ENCODE data around the gene NECTIN4.
A peak's percentile ranks its signal among the peaks of the same experiment; 100 is the strongest.
"Not testable (repeated sequence)": the region's sequence is repeated elsewhere in the genome, so short reads cannot be mapped to it uniquely, and the experiment has no call there.

NECTIN4 gene

DNA sequence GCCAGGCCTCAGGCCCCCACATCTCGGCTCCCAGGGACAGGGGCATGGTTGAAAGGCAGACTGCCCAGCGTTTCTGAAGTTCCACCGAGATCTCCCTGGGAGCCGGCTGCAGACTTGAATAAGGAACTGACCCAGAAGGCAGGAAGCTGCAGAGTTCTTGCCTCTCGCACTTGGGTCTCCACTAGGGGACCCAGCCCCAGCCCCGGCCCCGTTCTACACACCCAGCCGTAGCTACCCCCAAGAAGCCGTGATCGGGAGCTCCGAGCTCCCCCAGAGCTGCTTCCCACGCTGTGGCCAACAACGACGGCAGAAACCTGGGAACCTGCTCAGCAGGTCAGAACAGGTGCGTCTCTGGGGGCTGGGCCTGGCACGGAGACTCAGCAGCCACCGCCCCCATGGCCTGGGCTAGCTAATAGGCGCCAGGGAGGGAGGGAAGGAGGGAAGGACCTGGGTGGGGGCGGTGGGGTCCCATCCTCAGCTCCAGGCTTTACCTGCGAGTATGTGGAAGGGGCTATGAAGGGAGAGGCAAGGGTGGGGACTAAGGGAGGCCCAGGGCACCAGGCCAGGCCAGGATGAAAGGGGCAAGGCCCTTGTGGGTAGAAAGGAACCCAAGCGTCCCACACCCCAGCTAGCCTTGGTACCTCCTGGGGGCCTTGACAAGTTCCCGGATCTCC lies at the start of gene NECTIN4:
Gene NECTIN4, minus strand, starts transcription at position 308 of the 674 bp plus-strand sequence. Its CDS starts 262 bp downstream, at position 46.
- no peak for DNase-seq (ENCODE audit: low read depth, low spot score)

DNA sequence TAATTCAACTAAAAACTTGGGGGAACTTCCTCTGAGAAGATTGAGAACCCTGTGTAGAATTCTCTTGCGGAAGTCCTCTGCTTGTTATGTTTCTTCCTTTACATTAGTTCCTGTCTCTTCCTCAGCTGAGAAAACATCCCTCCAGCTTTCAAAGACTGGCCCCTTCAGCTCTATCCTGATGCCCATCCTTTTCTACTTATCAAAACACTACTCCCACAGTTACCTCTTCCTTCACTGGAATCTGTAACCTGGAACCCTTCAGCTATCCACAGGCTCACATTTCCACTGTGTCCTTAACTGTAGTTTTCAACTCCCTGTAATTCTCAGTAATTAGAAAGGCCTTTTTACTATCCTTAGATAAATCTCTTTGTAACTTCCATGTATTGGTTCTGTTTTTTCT lies 49.1 kb upstream of the NECTIN4 start:
- DNase-seq (ENCODE audit: low read depth, low spot score): no peak

DNA sequence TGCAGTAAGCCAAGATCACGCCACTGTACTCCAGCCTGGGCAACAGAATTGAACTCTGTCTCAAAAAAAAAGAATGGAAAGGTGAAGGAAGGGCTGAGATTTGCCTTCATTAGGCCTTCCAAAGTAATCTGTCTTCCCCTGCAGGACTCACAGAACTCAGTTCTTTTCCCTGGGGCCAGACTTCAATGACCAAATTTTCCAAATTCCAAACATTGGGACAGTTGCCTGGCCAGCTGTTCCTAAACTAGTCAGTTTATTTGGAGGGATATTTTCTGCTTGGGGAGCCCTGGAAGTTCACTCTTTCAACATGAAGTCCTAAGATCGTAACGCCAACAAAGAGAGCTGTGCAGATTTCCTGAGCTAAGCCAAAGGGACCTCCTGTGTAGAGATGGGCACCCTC lies 48.5 kb upstream of the NECTIN4 start:
- DNase-seq (ENCODE audit: low read depth, low spot score): no peak

DNA sequence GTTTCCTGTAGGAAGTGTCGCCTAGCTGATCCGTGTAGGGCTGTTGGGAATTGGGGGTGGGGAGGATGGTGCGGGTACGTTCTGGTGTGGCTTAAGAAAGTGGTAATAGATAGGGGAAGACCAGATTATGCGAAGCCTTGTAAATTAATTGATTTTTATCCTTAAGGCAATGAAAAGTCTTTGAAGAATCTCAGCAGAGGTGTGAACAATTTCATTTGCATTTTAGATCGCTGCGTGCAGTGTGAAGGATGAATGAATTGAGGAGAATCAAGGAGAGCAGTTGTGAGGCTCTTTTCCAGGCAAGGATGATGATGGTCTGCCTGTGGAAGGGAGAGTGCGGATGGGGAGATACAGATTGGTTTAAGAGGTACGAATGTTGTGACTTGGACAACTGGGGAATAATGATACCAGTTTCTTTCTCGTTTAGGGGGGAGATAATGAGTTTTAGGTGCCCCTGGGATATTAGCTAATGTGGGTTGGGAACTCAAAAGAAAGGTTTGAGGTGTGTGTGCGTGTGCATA lies 43.9 kb upstream of the NECTIN4 start:
- no peak for DNase-seq (ENCODE audit: low read depth, low spot score)

DNA sequence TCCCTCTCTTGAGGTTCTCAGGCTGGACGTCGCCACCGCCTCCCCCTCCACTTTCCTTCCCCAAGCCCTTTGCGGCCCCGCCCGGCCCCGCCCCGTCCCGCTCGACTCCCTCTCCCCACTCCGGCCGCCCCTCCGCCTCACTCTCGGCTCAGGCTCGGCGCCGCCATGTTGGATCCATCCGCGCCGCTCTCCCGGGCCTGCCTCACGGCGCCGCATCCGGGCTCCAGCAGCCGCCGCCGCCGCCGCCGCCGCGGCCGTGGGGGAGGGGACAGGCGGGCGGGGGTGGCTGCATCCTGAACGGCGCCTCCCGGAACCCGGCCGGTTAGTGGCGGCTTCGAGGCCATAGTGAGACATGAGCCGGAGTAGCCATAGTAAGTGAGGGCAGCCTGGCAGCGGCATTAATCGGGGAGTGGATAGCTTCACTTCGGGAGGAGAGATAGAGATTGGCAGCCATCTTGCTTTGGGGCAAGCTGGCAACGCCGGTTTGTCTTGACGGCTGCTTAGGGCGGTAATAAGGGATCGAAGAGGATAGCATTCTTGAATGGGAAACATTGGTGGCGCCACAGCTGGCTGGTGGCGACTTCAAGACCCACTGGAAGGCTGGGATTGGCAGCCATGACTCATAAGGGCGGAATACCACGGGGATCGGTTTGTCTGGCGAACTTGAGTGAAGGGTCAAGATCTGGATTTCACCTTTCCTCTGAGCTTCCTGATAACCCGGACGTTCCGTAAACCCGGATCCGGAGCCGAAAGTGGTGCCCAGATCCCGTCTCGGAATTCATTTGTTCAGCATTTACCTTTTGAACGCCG lies 43.3 kb upstream of the NECTIN4 start, which contains the start of gene DEDD:
Gene DEDD, minus strand, starts transcription at position 258 of the 810 bp plus-strand sequence. CDS start 8,205 bp downstream, outside the sequence.
- peak; percentile 71 for DNase-seq (ENCODE audit: low read depth, low spot score)

DNA sequence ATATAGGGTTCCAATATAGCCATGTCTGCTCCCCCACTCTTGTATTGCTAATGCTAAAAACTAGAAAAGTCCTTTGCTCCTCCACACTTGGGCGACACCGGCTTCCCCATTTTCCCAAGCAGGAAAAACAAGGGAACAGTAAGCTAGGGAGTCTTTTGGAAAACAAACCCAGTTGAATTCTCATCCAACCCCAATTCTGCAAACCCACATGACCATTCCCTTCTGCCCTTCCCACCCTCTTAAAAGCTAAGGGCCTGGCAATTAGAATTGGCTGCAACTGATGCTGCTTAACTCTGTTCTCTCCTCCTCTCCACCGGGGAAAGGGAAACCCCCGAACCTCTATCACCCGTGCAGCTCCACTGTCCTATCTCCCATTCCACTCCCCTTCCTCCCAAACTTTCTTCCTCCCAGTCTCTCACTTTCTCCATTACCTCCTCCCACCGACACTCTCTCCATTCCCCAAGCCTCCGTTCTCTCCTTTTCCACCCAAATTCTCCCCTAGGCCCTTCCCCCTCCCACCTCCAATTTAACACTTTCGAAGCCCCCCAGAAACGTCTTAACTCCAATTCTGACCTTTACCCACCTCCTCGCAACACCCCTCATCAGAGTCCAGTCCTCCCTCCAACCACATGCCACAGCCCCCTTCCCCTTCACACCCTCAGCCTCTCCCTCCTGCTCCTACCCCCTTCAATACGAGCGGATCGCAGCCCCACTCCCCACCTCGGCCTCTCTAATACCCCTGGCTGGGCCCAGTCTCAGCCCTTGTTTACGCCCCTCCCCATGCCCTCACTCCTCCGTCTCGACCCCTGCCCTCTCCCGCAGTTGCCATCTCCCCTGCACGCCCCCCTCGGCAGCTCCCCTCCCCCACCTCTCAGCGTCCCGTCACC lies 42.4 kb upstream of the NECTIN4 start:
- no peak for DNase-seq (ENCODE audit: low read depth, low spot score)

DNA sequence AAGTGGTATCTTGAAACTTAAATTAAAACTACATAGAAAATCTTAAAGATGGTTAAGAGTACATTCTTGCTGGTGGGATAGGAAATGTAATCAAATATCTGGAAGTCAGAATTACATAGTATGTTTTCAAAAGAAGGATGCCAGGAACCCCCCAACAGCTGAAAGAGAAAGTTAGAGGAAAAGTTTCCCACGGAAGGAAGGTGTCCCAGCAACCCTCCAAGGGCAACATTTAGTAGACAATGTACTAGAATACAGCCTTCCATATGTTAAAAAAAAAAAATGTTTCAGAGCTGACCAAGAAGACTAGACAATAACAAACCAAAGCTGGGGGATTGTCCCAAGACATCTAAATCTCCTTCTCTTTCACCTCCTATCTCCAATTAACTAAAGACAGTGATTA lies 40.9 kb upstream of the NECTIN4 start:
- no peak for DNase-seq (ENCODE audit: low read depth, low spot score)

DNA sequence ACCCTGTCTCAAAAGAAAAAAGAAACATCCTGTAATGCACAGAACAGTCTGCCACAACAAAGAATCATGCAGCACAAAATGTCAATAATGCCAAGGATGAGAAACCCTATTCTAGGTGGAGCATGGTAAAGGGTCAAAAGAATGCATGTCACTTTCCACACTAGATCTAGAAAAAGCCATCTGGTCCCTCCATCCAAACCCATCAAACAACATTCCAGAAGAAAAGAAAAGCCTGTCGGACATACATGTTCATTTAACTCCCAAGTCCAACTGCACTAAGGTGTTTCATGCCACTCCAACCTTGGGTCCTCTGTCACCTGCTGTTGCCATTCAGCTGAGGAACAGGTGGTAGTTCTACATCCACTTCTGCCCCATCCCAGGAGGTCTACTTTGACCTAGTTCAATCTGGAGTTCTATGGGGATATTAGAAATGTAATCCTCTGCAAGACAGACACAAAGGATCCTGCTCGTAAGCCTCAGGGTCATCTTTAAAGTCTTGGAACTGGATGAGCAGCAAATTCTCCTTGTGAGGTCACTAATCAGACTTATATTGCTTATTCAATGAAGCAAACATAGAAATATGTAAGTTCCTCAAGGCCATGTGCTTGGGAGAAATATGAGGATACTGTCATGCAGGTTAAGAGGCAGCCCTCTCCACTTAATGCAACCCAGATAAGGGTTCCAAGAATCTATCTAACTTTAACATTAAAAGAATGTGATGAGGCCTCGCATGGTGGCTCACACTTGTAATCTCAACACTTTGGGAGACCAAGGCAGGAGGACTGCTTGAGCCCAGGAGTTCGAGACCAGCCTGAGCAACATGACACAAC lies 39.4 kb upstream of the NECTIN4 start:
- no peak for DNase-seq (ENCODE audit: low read depth, low spot score)

DNA sequence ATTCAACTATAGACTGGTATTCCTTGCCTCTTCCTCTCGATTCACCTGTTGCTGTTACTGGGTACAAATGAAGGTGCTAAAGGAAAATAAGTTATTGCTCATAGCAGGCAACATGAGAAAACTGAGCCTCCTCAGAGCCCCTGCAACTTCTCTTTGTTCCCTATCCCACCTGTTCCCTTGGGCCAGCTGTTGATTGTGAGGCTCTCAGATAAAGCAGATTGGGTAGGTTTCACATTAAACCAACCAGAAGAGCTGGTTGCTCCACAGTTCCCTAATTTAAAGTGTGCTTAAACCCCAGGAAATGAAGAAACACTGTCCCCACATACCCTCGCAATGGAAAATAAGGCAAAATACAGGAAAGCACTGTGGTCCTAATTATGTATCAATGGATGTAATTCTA lies 38.3 kb upstream of the NECTIN4 start:
- DNase-seq (ENCODE audit: low read depth, low spot score): no peak

DNA sequence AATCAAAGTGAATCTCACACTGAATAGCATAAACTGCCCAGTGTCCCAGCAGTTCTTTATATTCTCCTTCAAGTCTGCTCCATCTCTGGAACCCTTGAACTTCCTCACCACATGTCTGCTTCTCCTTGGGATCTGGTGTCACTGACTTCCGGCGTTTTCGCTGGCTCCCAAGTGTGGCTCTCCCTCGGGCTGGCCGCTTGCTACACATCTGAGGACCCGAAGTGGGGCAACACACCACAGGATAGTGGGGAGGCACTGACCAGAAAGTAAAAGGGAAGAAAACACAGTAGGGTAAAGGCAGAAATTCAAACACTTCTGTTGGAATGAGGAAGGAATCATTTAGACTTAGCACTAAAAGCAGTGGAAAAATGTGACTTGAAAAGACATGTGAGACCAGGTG lies 33.6 kb upstream of the NECTIN4 start:
- DNase-seq (ENCODE audit: low read depth, low spot score): no peak

DNA sequence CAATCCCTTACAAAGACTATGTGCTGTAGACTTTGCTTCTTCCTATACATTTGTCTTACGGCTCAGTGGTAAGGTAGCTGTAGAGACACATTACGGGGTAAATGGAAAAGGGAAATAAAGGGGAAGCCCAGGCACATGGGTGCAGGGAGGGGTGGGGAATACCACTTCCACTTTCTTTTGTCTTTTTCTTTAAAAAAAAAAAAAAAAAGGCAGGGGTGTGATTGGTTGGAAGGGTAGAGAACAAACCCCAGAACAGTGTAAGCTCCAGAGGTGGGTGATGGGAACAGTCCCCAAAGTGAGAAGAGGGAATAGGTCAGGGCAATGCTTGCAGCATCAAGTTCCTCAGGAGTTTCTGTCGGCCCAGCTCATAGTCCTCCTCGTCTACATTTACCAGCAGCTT lies 32.5 kb upstream of the NECTIN4 start:
- DNase-seq (ENCODE audit: low read depth, low spot score): no peak

DNA sequence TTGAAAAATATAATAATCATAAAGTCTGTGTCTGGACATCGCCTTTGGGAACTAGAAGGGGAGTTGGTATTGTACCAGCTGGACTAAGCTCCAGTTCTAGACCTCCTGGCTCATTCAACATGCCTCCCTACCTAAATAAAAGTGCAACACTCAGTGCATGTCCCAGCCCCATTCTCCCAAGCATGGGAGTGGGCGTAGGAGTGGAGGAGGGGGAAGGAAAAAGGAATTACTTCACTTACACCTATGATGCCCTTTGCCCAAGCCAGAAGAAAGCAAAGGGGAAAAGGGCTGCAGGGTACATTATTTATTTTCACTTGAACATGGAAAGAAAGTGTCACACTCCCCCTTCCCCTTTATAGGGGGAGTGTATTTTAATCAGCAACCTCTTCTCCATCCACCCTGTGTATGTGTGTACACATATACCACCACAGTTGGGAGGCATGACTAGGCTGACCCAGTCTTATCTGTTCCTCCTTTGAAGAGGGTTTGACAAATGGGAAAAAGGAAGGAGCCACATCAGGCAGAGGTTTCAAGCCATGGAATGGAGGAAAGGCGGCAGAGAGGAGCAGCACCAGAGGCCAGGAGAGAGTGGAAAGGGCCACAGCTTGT lies 31.8 kb upstream of the NECTIN4 start:
- DNase-seq (ENCODE audit: low read depth, low spot score): no peak

DNA sequence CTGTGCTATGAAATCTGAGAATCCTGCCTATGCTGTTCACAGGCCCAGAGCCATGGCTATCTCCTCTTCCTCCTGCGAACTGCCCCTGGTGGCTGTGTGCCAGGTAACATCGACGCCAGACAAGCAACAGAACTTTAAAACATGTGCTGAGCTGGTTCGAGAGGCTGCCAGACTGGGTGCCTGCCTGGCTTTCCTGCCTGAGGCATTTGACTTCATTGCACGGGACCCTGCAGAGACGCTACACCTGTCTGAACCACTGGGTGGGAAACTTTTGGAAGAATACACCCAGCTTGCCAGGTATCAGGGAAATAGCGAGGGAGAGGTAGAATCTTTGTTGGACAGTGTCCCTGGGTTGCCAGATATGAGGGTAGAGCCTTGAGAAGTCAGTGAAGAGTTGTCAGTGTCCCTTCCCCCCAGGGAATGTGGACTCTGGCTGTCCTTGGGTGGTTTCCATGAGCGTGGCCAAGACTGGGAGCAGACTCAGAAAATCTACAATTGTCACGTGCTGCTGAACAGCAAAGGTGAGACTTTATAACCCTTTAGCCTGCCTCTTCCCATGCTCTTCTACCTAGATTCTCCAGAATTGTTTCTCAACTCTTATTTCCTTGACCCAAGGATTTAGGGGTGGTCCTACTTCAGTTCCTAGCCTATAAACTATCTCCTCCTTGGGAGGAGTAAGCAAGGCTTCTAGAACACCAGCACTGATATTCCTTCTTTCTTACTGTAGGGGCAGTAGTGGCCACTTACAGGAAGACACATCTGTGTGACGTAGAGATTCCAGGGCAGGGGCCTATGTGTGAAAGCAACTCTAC lies 29.9 kb upstream of the NECTIN4 start:
- DNase-seq (ENCODE audit: low read depth, low spot score): peak; percentile 50

DNA sequence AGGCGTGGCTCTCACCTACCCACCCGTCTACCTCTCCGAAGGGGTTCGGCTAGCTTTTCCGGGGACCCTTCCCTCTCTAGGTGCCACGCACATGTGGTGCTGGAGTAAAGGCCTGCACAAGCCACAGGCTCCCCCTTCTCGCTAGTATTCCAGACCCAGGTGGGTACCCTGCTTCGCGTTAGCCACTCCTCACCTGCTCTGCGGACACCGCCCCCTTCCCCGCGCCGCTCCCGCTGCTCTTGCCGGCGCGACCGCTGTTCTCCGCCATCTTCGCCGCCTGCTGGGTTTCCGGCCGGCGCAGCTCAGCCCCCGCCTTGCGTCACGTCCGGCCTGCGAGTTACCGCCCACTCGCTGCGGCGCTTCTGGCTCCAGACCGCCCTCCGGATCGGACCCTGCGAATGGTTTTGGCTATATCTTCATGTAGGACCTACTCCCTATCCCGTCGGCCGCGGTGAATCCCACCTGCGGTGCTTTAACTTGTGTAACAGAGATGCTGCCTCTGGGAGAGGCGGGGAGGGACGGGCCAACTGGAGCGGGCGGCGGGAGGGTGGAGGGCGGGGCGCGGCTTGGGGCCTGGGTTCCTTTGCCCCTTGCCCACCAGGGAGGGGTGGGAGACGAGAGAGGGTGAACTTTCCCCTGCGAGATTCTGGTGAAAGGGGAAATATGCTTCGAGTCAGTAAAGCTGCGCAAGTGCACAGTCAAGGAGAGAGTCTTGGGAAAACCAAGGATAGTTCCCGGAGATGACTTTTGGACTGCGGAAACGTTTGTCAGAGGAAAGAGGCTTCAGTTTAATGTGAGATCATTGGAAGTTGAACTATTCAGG lies 28.6 kb upstream of the NECTIN4 start, which contains the start of the genes NIT1 and PFDN2:
Gene NIT1, plus strand, starts transcription at position 347 of the 823 bp plus-strand sequence. Its CDS starts 72 bp downstream, at position 419.
Gene PFDN2, minus strand, starts transcription at position 279 of the 823 bp plus-strand sequence. Its CDS starts 11 bp downstream, at position 268.
- peak; percentile 66 for DNase-seq (ENCODE audit: low read depth, low spot score)

DNA sequence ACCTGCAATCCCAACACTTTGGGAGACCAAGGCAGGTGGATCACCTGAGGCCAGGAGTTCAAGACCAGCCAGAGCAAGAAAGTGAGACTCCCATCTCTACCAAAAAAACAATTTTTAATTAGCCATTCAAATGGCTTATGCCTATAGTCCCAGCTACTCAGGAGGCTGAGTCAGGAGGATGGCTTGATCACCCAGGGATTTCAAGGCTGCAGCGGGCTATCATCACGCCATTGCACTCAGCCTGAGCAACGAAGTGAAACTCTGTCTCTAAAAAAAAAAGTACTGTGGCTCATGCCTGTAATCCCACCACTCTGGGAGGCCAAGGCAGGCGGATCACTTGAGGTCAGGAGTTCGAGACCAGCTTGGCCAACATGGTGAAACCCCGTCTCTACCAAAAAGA lies 26.6 kb upstream of the NECTIN4 start:
- not testable (repeated sequence) for DNase-seq (ENCODE audit: low read depth, low spot score)

DNA sequence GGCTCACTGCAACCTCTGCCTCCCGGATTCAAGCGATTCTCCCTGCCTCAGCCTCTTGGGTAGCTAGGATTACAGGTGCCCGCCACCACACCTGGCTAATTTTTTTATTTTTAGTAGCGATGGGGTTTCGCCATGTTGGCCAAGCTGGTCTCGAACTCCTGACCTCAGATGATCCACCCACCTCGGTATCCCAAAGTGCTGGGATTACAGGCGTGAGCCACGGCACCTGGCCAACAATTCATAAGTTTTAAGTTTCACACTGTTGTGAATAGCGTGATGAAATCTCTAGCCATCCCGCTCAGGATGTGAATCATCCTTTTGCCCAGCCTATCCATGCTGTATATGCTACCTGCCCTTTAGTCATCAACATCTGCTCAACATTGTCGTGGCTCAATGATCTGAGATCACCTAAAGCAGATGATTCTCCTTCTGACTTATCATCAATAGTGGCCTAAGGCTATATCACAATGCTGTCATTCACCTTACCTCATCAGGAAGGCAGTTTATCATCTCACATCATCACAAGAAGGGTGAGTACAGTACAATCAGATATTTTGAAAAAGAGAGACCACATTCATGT lies 25.9 kb upstream of the NECTIN4 start:
- no peak for DNase-seq (ENCODE audit: low read depth, low spot score)

DNA sequence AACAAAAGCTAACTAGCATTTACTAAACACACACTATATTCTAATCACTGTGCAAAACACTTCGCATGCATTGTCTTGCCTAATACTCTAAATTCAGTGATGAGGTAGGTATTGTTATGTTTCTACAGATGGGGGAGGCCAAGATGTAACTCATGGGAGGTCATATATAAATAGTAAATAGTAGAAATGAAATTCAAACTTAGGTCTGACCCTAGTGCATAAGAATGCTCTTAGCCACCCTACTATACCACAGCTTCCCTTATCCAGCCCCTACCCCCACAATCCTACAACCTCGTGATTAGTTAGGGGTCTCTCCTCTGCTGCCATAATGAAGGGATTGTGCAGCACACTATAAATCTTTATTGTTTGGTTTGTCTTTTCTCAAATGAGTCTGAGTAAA lies 25.2 kb upstream of the NECTIN4 start:
- DNase-seq (ENCODE audit: low read depth, low spot score): no peak

DNA sequence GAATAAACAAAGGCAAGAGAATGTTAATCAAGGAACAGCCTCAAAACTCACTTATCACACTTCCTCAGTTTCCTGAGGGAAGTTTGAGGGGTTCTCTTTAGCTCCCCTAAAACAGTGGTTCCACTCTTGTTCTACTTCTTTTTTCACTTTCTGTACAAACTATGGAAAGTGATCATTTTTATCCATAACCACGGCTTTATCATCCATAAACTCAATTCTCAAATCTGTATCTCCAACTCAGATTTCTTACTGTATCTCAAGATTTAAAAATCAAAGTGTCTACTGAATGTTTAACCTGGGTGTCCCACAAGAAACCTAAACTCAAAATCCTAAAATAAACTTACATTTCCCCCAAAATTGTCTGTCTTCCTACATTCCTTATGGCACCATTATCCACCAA lies 24.6 kb upstream of the NECTIN4 start:
- no peak for DNase-seq (ENCODE audit: low read depth, low spot score)
